SHP77 treated with DMSO at 0.1 percent for 48 hours (cell line): ENCODE data around the gene CHCHD6.

Source experiments
- DNase-seq: peaks from one replicate; lab custom pipeline; 2025; lab: John Stamatoyannopoulos, UW

CHCHD6 gene

DNA sequence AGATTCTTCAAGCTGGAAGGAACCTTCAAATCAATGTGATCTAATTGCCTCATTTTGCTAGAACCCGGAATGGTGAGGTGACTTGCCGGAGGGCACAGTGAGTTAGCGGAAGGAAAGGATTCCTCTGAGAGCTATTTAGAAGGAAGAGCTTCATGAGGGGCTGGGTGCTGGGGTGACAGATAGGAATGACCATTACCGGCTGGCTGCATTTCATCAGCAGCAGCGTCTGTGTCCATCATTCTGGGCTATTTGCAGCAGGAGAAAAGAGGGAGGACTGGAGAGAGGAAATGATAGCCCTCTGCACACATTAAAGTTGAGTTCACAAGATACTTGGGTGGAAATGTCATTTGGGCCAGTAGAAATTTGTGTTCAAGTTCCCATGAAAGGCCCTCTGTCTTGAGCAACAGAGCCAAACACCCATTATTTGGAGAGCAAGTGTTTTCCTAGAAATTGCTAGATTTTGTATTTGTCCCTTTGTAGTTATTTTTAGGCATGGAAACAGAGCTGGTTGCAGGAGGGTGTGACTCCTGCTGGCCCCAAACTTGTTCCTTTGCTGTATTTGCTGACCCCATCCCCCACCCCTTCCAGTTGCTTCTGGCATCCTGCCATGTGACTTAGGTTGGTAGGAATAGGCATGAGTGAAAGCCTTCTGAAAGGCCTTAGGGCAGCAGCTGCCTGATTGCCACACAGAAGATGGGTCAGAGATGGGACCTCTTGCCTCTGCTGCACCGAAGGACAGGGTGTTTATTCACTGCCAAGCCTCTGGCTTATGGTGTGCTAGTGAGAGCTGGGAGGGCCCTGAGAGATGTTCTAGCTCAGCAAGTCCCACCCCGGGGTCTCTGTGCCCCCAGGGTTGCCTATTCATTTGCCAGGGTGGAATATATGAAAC lies 191.4 kb downstream of the CHCHD6 start:
- no peak for DNase-seq

DNA sequence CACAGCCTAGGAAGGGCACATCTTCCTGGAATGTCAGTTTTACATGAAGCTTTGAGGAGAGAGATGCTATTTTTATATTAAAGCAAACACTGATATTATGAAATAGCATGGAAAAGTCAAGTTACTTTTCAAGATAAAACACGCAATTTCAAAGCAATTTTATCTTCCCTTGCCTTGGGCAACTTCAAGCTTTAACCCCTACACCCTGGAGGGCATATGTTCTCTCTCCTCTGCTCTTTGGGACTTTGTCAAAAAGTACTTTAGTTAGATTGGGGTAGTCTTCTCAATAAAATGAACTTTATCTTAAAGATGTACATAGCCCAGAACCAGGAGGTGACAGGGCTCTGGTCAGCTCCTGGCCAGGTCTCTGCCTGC lies 192.0 kb downstream of the CHCHD6 start:
- no peak for DNase-seq

DNA sequence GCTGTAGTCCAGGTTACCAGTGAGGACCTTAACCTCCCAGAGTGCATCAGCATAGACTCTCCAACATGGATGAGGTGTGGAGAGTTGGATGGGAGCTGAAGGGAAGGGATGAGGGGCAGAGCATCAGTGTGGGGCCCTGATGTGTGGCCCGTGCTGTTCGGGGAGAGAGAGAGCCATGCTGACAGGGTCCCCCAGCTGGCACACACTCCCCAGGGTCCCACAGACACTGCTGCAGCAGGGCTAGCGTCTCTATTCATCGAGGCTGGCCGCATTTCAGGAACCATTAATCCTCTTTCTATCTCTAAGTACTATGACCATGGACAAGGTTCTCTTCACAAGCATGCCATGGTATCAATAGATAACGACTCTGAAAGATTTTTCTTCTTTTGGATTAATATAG lies 192.9 kb downstream of the CHCHD6 start:
- DNase-seq = no peak

DNA sequence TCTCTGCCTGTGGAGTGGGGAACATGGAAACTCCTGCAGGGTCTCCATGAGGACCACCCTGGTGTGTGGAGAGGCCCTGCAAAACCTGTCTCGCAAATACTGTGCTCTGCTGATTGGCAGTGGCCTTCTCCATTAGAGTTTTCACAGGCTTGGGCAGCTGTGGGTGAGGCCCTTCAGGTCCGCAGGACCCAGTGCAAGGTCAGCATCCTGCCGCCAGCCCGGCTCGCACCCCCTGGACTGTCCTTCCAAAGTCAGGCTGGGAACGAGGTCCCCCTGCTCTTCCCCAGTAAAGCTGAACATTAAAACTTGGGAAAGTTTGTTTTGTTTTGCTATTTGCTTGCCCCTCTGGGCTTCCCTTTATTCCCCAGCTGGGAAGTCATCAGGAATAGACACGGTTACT lies 193.9 kb downstream of the CHCHD6 start:
- no peak for DNase-seq

DNA sequence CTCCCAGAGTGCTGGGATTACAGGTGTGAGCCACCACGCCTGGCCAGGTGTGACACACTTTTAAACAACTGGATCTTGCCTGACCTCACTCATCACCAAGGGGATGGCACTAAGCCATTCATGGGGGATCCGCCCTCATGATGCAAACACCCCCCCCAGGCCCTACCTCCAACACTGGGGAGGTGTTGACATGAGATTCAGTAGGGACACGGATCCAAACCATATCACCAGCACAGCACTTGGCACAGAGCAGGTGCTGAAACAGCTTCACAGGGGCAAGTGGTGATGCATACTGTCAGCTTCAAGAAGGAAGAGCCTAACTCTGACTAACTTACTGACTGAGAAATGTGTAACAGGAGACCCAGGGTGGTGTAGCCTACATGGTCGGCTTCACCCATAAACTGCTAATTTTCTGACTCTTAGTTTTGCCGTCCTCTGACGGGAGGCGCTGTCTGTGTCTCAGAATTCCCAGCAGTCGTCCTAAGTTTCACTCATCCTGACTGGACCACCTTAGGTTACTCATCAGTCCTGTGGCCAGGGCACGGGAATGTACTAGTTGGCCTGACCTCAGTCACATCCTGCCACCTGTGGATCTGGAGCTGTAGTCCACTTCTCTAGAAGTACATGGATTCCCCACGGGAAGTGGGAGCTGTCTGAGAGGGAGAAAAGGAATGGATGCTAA lies 197.0 kb downstream of the CHCHD6 start:
- DNase-seq = no peak

DNA sequence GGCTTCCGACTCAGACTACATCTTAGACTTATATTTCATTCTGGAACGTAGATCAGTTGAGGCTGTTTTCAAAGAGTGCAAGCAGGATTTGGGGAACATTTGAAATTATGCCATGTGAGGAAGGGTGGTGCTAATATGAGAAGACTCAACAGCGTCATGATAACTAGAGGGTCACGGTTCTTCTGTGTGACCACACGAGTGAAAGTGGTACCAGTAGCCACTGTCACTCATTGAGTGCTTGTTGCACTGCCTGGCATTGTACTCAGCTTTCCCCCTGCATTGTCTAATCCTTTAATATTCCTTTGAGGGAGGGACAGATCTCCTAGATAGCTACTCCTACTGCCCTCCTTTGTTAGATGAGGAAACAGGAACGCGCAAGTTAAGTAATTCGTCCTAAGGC lies 197.6 kb downstream of the CHCHD6 start:
- DNase-seq = no peak

DNA sequence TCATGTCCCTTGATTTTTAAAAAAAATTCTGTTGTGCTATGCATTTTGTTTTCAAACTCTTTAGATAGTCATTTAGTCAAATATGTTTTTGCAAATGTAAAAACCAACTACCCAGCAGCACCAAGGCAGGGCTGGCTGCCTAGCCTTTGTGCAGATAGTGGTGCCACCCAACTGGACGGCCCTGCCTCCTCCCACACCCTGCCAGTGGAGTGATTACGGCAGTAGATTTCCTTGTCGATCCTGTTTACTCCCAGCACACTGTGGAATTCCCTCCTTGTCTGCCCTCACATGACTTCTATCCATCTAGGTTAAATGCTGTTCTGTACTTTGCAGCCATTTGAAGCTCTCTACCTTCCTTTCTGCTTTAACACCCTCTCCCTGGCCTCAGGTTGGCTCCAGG lies 199.5 kb downstream of the CHCHD6 start:
- DNase-seq = no peak

DNA sequence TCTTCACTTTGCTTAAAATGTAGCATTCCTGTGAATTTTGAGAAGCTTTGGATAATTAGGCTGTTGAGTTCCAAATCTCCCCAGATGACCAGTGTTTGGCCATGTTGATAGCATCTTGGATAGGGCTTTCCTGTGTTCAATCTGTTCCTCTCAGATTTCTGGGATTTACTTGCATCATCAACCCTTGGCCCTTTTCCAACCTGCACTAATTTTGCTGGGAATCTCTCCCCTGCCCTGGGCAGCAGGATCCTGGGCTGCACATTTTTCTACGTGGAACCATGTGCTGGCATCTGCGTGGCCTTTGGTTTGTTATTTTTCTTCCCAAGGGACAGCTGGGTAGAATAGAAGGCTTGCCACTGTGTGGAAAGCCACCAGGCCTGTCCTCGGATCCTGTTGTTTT lies 203.5 kb downstream of the CHCHD6 start:
- no peak for DNase-seq

DNA sequence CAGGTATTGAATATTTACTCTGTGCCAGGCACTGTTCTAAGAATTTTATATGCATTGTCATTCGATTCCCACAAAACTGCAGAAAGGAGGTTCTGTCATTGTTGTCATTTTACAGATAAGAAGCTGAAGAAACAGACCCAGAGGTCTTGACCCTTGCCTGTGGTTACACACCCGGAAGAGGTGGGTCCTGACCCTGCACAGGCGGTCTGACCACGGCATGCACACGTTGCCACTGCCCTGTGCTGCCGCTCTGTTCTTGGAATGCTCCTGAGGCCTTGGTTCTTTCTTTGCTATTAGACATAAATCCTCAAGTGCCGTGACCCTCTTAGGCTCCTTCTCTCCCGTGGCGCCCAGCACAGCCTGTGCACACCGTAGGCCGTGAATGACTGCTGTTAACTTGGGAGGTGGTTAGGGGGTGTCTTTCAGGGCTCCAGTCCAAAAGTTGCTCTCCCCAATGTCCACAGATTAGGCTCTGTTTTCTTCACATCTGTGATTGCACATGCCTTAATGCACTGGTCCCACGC lies 204.8 kb downstream of the CHCHD6 start:
- DNase-seq = no peak

DNA sequence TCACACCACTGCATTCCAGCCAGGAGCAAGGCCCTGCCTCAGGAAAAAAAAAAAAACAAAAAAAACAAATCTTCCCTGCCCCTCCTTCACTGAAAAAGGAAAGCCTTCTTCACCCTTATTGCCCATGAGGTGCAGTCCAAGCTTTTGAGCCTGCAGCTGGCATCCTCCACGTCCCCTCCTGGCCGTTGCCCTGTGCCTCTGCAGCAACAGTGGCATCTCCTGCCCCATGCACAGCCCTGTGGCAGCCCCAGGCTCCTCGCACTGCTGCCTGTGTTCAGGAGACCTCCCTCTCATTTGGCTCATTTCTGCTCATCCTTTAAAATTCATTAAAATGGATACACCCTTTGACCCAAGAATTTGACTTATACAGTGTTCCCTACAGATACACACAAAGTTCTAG lies 206.2 kb downstream of the CHCHD6 start:
- DNase-seq = no peak

DNA sequence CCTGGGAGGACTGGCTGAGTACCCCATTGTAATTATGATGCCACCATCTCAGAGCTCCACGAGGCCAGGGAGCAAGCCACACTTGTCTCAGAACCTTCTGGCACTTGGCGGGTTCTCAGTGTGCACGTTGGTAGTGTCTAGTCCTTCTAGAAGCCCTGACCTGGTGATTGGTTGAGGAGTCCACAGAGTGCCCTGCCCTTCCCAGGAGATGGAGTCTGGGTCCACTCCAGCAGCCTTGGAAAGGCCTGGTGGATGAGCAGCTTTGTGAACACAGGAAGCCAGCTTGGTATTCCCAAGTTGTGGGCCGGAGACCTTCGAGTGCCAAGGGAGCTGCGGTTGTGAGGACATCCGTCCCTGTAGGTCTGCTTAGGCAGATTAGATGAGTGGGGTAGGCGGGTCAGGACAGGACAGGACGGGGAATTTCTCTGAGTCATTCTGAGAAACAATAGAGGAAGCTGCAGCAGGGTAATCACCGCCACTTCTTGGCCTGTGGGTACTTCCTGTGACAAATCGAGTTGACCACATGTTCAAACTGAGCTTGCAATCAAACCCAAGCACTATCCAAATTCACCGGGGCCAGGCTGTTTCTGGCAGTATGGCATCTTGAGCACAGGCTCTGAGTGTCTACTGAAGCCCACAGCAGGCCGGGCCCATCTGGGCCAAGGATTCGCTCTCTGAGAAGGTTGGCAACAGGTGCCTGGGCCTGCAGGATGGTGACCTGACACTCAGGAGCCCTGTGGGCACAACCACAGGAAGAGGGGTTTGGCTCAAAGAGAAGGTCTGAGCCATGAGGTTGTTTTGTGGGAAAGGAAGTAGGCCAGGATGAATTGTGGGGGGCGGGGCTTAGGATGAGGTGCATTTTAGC lies 207.4 kb downstream of the CHCHD6 start:
- DNase-seq = no peak

DNA sequence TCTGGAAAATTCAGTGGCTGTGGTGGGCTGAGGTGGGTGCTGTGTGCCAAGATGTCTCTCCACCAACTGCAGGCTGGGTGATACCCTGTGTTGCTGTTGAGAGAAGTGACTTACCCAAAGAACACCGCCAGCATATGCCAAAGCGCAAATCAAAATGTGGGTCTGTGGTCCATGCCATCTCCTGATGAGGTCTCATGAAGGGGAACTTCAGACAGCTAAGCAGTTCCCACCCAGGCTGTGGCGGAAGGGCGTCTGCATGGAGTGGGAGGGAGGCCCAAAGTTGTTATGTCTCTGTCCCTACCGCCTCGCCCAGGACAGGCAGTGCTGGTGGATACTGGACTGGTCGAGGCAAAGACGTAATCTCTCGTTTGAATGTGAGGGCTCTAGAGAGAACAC lies 208.0 kb downstream of the CHCHD6 start:
- no peak for DNase-seq

DNA sequence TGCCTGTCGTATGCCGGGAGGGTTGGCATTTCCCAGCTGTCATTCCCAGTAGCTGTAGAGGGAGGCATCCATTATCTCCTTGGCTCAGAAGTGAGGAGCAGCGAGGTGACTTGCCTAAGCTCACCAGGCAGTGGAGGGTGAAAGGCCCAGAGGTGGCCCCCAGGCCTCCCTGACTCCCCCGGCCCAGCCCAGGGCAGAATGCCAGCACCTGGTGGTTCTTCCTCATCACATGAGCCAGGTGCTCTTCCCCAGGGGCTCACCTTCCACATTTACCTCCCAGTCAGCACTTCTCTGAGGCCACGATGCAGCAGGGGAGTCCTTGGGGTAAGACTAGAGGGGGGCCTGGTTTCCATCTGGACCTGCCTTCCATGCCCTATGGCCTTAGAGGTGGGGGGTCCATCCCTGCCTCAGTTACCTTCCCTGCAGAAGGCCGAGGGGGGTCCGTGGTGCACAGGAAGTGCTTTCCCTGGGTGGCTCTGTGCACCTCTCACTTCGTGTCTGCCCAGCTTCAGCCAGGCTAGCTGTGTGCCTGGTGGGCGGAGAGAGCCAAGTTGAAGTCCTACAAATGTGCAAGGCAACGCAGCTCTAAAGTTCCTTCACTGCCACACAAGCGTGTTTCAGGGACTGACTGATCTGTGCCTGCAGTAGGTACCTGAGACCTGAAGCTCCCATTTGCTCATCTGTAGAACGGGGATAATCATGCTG lies 208.6 kb downstream of the CHCHD6 start:
- DNase-seq = no peak

DNA sequence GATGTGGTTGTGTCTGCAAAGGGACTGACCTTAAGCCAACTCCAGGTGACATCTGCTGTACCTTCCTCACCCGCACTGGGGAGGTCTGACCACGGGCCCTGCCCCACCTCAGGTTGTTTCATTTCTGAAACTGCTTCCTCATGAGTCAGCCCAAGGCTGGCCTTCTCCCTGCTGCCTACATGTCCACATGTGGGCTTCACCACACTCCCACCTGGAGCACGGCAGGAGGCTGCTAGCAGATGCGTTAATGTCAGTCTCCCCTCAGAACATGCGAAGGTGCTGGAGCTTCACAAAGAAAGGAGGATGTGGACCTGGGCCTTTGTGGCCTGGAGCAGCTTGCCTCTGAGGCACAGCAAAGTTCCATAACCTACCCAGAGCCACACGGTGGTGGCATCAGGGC lies 209.5 kb downstream of the CHCHD6 start:
- DNase-seq = no peak

DNA sequence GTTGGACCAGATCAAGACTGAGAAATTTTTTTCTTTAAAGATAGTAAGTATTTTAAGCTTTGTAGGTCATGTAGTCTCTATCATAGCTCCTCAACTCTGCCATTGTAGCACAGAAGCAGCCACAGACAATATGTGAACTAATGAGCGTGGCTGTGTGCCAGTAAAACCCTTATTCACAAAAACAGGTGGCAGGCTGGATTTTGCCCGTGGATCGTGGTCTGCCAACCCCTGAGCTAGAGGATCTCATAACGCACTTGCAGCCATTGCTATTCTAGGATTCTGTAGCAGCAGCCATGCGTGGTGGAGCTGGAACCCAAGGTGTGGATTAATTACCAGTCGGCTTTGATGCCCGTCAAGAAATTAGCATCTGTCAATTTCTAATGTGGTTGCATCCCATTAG lies 210.2 kb downstream of the CHCHD6 start:
- no peak for DNase-seq

DNA sequence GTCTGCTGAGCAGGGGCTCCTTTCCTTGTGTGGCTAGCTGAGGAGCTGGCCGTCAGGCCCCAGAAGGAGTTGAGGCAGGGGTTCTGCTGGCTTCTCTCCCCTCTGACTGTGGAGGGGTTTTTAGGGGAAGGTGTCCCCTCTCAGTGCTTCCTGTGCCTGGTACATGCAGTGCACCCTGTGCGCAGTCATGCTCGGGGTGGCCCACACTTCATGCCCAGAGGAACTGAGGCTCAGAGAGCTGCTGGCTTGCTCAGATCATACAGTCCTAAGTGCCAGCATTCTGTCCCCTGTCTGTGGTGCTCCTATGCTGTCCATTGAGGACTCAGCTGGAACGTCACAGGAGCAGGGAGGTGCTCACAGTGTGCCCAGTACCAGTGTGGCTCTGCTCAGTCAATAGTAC lies 211.0 kb downstream of the CHCHD6 start:
- DNase-seq = no peak

DNA sequence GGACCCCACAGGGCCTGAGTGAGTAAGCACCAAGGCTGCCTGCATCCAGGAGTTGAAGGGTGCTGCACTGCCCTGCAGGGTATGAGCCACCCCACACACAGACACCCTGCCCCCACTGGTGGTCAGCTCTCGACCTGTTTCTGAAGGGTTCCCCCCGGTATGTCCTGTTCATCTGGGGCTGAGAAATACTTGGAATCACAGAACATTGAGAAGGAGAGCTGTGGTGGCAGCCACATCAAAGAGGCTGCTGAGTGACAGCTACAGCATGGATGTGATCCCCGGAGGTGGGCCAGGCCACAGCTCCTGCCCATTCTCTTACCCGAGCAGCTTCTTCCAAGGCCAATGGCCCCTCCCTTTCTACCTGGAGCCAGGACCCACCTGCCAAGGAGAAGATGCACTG lies 212.5 kb downstream of the CHCHD6 start:
- DNase-seq = no peak

DNA sequence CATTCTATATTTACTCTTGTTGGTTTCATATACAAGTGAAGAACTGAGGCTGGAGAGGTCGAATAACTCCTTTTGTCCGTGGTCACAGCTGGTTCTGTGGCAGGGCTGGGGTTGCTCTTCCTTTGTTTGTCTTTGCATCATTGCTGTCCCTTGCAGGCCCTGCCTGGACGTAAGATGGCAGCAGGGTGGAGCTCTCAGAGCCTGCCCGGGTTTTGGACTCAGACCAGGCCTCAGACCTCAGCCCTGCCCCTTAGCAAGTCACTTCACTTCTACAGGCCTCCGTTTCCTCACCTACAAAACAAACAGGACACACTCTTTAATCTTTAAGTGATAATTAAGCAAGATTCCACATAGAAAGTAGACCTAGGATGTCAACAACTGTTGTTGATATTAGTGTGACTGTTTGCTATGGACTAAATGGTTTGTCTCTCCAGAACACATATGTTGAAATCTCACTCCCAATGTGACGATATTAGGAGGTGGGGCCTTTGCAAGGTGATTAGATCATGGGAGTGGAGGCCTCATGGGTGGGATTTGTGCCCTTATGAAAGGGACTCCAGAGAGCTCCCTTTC lies 213.3 kb downstream of the CHCHD6 start:
- no peak for DNase-seq

DNA sequence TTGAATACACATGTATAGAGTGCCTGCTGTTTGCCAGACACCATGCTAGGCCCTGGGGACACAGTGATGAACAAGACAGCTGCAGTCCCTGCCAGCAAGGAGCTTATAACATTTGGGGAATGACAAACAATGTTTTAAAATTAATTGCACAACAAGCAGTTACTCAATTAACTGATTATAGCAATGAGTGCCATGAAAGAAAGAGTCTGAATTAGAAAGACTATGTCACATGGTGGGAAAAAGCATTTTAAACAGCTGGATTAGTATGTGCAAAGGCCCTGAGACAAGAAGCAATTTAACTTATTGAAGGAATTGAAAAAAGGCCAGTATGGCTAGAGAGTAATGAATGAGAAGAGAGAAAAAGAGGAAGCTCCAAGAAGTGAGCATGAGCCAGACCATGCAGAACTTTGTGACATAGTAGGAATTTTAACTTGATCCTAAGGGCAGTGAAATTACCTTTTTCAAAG lies 214.3 kb downstream of the CHCHD6 start:
- DNase-seq = no peak

DNA sequence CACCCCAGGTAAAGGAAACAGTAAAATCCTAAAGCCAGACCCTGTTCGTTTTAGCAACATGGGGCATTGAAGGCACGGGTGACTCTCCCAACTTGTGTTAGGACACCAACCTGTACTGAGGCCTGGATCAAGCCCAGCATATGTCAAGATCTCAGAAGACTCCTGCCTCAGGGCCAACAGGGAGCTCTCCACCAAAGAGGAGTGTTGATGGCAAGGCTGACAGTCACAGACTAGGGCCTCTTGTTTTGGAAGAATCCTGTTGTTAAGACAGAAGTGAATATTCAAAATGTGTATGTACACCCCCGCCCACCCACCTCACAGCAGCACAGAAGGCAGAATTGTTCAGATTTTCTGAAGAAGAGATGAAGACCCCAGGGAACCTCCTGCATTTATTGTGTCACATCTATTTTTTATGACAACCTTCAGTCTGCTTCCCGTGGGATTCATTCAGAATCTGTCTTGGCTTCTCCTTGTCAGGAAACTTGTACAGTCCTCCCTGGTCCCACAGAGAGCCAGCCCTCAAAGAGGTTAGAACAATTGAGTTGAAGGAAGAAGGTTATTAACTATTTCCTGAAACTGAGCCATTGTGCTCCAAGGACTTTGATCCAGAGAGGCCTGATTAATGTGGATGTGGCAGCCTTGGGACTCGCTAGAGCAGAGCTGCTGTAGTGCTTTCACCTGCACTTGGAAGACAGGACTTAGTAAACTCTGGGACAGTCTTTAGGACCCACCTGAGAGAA lies 217.2 kb downstream of the CHCHD6 start:
- DNase-seq = no peak

DNA sequence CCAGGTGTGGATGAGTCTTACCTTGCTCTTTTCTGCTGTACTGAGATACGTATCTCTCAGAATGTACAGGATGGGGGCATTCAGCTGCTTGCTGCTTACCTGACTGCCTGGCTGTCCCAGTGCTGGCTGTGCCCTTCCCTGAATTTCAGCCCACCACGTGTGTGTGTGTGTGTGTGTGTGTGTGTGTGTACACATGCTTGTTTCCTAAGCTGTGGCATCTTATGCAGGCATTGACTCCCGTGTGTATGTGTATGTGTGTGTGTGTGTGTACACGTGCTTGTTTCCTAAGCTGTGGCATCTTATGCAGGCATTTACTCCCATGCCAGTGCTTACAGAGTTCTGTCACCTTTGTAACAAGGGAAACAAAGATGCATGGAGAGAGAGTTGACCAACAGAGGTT lies 218.4 kb downstream of the CHCHD6 start:
- no peak for DNase-seq
